Activated CD4-positive, alpha-beta T cell treated with anti-CD3 and anti-CD28 coated beads, Interleukin-2, amount 50 U/mL, for 48 hours (primary cell): Measurements from ENCODE around the gene HIF1AN.

Source experiments
- DNase-seq, 2 experiments: peaks; one replicate each; pipeline ENCODE4 v3.0.0-alpha.2; 2020

HIF1AN gene

GRCh38 chr10:100535715-100536353 lies at the start of gene HIF1AN:
HIF1AN (plus strand) TSS chr10:100535943; CDS start chr10:100535959, 16 bp downstream.
- DNase-seq = peak; percentile 84 to 88

GRCh38 chr10:100487529-100487928 lies 48.2 kb upstream of the HIF1AN start:
- DNase-seq = no peak

- DNase-seq = no peak
Measured at GRCh38 chr10:100489396-100489795, 46.3 kb upstream of the HIF1AN start.

GRCh38 chr10:100490531-100490930 lies 45.2 kb upstream of the HIF1AN start:
- DNase-seq = no peak

- no peak for DNase-seq
Measured at GRCh38 chr10:100496567-100496966, 39.2 kb upstream of the HIF1AN start.

GRCh38 chr10:100498059-100498458 lies 37.7 kb upstream of the HIF1AN start:
- no peak for DNase-seq

- no peak for DNase-seq
Measured at GRCh38 chr10:100501423-100501822, 34.3 kb upstream of the HIF1AN start.

- DNase-seq = no peak
Measured at GRCh38 chr10:100502926-100503494, 32.7 kb upstream of the HIF1AN start.

GRCh38 chr10:100504096-100504495 lies 31.6 kb upstream of the HIF1AN start:
- DNase-seq = no peak

- no peak for DNase-seq
Measured at GRCh38 chr10:100505164-100505563, 30.6 kb upstream of the HIF1AN start.

- DNase-seq = peak; percentile 17 to 38
Measured at GRCh38 chr10:100506596-100507356, 29.0 kb upstream of the HIF1AN start.

GRCh38 chr10:100507357-100507732 lies 28.4 kb upstream of the HIF1AN start:
- no peak for DNase-seq

- DNase-seq = no peak
Measured at GRCh38 chr10:100508266-100508665, 27.5 kb upstream of the HIF1AN start.

GRCh38 chr10:100508691-100509150 lies 27.0 kb upstream of the HIF1AN start:
- DNase-seq = peak; percentile 22 to 38

GRCh38 chr10:100509241-100509840 lies 26.4 kb upstream of the HIF1AN start:
- peak; percentile 59 to 72 for DNase-seq

GRCh38 chr10:100510533-100511308 lies 25.0 kb upstream of the HIF1AN start:
- DNase-seq = peak; percentile 52 to 69

GRCh38 chr10:100515612-100516011 lies 20.1 kb upstream of the HIF1AN start:
- no peak for DNase-seq

- DNase-seq = no peak
Measured at GRCh38 chr10:100516847-100517246, 18.9 kb upstream of the HIF1AN start.

- DNase-seq = peak; percentile 72 to 79
Measured at GRCh38 chr10:100518761-100519241, 16.9 kb upstream of the HIF1AN start.

- no peak for DNase-seq
Measured at GRCh38 chr10:100519311-100520051, 16.3 kb upstream of the HIF1AN start, which contains the start of gene SEC31B. SEC31B (minus strand) TSS chr10:100519861; CDS start chr10:100516952, 2,909 bp downstream.

- no peak for DNase-seq
Measured at GRCh38 chr10:100520811-100521210, 14.9 kb upstream of the HIF1AN start.
